HUES48 (cell line): Measurements from ENCODE around the gene RAE1.
A peak's percentile ranks its signal among the peaks of the same experiment; 100 is the strongest.

Source experiments
- H3K27ac ChIP-seq: one replicate; pipeline ENCODE4 v1.7.0; 2013; ENCODE audit warnings: low read depth, low read length, inconsistent platforms
- H3K27me3 ChIP-seq: 2 replicates; pipeline ENCODE4 v1.6.1; 2013; ENCODE audit warnings: mild to moderate bottlenecking, low read length; ENCODE audit not compliant: control insufficient read depth, insufficient read depth
- H3K36me3 ChIP-seq: 2 replicates; pipeline ENCODE4 v1.6.1; 2013; ENCODE audit warnings: low read length; ENCODE audit not compliant: control insufficient read depth, insufficient read depth
- H3K4me1 ChIP-seq: 2 replicates; pipeline ENCODE4 v1.6.1; 2013; ENCODE audit warnings: mild to moderate bottlenecking, low read length; ENCODE audit not compliant: control insufficient read depth, insufficient read depth
- H3K4me3 ChIP-seq: 2 replicates; pipeline ENCODE4 v1.5.1; 2013; ENCODE audit warnings: mild to moderate bottlenecking, low read depth, low read length
- H3K9ac ChIP-seq: 2 replicates; pipeline ENCODE4 v1.6.1; 2013; ENCODE audit warnings: mild to moderate bottlenecking, low read depth, low read length, moderate library complexity
- H3K9me3 ChIP-seq: 2 replicates; pipeline ENCODE4 v1.6.1; 2013; ENCODE audit warnings: low read length; ENCODE audit not compliant: control insufficient read depth, insufficient read depth

RAE1 gene

DNA sequence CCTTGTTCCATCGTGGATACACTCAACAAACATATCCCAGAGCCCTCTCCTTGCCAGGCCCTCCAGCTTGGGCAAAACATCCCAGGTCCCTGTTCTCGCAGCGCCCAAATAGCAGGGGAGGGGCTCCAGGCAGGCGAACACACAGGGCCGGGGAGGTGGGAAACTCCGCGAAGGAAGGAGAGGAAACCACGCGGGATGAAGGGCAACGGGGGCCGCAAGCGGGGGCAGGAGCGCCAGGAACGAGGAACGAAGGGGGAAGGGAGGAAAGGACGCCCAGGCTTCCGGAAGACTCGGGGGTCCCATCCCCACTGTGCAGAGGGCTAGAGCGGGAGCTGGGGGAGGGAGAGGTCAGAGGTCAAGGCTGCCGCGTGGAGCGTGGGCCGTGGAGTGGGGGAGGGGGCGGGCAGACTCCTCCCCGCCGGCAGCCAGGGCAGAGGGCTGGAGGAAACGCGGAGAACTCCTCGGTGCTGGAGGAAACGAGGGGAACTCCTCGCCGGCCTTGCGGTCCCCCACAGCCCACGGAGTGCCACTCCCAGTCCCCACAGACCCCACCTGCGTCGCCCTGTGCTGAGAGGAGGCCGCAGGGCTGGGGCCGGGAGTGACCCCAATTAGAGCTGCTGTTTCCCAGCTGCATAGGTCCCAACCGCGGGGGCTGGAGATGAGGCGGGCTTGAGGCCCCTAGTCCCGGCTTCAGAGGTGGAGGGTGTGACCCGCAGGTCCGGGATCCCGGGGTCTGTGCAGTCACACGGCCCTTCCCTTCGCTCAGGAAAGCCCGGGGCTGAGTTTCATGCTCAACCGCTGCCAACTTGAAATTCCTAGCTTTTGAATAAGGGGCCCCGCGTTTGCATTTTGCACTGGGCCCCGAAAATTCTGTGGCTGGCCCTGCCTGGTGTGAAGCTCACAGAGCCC, 38.9 kb downstream of the RAE1 start:
- peaks cover 31% of the 10 kb centered on the region for H3K4me1 ChIP-seq
- H3K9me3 ChIP-seq, result no peaks in the 10 kb centered on the region
- no peak overlapping the region for H3K27ac ChIP-seq
- H3K4me3 ChIP-seq, result peak overlapping the region; percentile 59; the same call in 1 of the 2 replicates
- H3K36me3 ChIP-seq, result peaks cover 20% of the 10 kb centered on the region
- H3K27me3 ChIP-seq, result no peaks in the 10 kb centered on the region
- peak overlapping the region; percentile 72 for H3K9ac ChIP-seq

DNA sequence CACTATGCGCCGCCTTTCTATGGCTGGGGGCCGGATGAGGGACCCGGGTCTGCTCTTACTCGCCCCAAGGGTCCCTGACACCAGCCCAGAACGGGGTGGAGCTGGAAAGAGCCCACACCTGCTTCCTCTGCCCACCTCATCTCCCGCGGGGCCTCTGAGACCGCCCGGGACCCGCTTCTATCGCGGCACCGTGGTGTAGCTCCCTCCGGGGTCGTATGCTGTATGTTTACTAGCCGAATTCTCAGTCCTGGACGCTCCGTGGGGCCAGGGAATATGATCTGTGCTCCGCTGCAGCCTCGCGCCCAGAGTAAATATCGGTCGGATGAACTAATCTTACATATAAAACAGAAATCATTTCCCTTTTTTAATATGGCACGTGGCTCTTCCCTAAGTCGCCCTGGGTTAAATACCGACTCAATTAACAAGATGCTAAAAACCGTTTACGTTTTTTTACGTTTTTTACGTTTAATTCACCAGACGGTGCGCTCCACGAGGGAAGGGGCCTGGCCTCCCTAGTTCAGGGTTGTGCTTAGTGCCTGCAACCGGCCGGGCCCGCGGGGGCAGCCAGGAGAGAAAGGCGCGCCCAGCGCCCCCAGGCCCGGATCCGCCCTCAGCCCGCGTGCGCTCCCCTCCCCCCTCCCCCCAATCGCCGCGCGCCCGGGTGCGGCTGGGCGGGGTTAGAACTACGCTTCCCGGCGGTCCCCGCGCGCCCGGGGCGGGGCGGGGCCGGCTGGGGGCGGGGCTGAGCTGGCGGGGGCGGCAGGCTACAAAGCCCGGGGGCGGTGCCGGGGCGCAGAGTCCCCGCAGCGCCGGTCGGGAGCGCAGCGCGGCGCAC, 39.8 kb downstream of the RAE1 start, which contains the start of gene RBM38:
TSS of gene RBM38 (plus strand) at position 793 of the 835 bp plus-strand sequence. CDS start 186 bp downstream, outside the sequence.
- peaks cover 27% of the 10 kb centered on the region for H3K36me3 ChIP-seq
- H3K27ac ChIP-seq, result peak within 1 kb of the TSS; percentile 35
- no peaks in the 10 kb centered on the region for H3K27me3 ChIP-seq
- peak within 1 kb of the TSS; percentile 72 for H3K9ac ChIP-seq
- no peaks in the 10 kb centered on the region for H3K9me3 ChIP-seq
- peaks cover 31% of the 10 kb centered on the region for H3K4me1 ChIP-seq
- peak within 1 kb of the TSS; percentile 86 for H3K4me3 ChIP-seq

DNA sequence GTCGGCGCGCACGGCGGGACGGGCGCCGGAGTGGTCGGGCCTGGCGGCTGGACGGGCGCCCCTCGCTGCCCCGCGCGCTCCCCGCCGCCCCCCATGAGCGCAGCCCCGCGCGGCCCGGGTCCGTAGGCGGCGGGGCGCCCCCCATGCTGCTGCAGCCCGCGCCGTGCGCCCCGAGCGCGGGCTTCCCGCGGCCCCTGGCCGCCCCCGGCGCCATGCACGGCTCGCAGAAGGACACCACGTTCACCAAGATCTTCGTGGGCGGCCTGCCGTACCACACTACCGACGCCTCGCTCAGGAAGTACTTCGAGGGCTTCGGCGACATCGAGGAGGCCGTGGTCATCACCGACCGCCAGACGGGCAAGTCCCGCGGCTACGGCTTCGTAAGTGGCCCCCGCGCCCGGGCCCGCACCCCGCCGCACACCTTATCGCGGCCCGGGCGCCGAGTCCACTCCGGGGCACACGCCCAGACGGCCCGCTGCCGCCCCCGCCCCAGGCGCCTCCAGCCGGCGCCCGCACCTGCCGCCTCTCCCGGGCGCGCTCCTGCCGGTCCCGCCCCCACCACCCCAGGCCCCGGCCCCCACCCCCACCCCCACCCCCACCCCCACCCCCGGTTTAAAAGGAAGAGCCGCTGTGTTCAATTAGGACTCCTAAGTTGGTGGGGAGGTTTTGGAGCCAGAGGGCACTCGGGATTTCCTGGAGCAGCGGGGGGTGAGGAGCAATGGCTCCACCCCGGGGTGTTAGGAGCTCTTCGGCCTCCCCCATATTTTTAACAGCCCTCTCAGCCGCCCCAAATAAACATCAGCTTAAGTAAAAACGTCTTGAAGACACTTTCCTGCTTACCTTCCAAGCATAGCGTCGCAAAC, 40.6 kb downstream of the RAE1 start:
- Histone ChIP-seq H3K4me1 (peaks cover 31% of the 10 kb centered on the region), H3K27me3 (no peaks in the 10 kb centered on the region), H3K36me3 (peaks cover 36% of the 10 kb centered on the region), H3K27ac (no peak overlapping the region), H3K9me3 (no peaks in the 10 kb centered on the region), H3K9ac (peak overlapping the region; percentile 72), H3K4me3 (peak overlapping the region; percentile 86)

DNA sequence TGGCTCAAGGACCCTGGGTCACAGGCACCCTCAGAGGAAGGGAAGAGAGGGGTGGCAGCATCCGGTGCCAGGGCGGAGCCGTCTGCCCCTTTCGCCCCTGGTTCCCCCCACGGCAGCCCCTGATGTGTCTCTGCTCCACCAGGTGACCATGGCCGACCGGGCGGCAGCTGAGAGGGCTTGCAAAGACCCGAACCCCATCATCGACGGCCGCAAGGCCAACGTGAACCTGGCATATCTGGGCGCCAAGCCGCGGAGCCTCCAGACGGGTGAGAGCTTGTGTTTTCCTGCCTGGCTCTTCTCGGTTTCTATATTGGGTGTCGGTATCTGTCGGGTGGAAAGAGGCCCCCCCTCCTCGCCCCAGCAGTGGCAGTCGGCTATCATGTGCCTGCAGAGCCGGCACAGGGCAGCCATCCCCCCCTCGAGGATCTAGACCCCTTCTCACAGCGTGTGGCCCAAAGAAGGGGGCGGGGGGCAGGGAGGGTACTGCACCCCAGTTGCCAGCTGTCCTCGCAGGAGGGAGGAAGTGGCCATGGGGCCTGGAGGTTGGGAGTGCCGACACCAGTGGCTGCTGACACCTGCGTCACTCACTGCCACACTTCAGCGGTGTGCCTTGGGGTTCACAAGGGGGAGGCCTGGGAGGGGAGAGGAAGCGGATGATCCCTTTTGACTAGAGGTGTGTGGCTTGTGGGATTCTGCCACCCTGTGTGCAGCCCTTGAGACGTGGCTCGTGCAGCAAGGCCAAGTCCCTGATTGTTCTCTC, 41.6 kb downstream of the RAE1 start:
- 0 out of 2 replicates have a peak overlapping the region, but pooled peaks have one; percentile 54 for H3K9ac ChIP-seq
- H3K4me3 ChIP-seq, result peak overlapping the region; percentile 76
- H3K27me3 ChIP-seq, result no peaks in the 10 kb centered on the region
- H3K9me3 ChIP-seq, result no peaks in the 10 kb centered on the region
- peaks cover 31% of the 10 kb centered on the region for H3K4me1 ChIP-seq
- H3K27ac ChIP-seq, result no peak overlapping the region
- peaks cover 46% of the 10 kb centered on the region for H3K36me3 ChIP-seq

DNA sequence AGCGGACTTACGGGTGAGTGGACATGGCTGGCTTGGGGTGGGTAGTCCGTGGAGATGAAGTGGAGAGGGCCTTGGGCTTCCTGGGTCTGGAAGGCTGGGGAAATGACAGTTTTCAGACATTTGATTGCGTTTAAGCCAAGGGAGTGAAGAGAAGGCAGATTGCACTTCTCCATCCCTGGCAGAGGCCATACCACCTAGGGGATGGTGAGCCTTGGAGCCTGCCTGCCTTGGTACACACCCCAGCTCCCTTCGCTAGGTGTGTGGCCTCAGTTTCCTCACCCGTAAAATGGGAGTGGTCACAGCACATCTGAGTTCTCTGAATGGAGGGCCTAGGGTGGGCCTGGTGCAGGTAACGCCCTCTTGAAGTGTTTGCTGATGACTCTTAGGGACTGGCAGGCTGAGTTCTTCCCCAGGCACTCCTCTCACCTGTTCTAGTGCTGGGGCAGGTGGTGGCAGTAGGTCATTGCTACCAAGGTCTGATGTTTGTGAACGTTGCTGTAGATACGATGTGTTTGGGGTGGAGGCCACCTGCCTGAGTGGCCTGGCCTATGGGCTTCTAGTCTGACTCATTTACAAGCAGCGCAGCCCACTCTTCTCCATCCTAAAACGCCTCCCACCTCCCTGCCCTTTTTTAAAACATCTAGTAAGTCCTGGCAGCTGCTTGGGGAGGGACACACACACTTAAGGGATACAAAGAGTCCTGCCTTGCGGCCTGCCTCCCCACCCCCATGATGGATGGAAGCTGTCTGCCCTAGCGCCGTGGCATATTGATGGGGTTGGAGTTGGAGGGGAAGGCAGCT, 42.5 kb downstream of the RAE1 start:
- H3K4me3 ChIP-seq, result no peak overlapping the region
- H3K9ac ChIP-seq, result no peak overlapping the region
- H3K36me3 ChIP-seq, result peaks cover 54% of the 10 kb centered on the region
- H3K27ac ChIP-seq, result no peak overlapping the region
- H3K27me3 ChIP-seq, result no peaks in the 10 kb centered on the region
- H3K9me3 ChIP-seq, result no peaks in the 10 kb centered on the region
- peaks cover 31% of the 10 kb centered on the region for H3K4me1 ChIP-seq

DNA sequence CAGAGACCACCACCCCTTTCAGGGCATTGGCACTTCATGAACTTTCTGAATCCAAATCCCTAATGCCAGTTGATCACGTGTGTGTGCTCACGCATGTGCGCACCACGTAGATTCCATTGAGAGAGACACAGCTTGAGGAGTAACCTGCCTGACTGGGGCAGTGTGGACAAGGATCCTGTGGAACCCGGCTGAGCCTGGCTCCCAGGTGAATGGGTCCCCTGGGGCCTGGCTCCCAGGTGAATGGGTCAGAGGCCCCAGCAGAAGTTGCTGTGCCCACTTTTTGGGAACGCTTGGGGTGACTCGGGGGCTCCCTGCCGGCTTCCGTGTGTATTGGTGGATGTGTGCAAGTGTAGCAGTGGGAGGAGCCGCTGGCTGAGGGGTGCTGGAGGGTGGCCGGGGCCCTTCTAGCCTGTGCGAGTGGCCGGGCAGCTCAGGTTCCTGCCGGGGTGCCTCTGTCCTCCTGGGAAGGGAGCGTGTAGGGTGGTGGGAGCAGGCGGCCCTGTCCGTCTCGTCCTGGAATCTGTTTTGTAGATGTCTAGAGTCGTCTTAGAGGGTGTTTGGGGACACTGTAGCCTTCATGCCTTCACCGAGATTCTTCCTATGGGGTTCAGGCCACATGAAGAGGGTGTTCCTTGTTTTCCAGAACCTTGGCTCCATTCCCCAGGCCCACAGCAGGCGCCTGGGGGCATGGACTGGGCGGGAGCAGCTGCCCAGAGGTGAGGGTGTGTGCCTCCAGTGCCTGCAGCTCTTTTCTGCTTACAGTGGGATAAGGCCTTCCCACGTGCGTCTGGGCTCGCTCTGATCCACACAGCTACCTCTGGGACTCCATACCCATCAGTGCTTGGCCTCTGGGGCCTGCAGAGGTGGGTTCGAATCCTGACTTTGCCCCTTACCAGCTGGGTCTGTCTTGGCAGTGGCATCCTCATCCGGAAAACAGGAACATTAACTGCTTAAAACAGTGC, 43.3 kb downstream of the RAE1 start:
- peaks cover 63% of the 10 kb centered on the region for H3K36me3 ChIP-seq

DNA sequence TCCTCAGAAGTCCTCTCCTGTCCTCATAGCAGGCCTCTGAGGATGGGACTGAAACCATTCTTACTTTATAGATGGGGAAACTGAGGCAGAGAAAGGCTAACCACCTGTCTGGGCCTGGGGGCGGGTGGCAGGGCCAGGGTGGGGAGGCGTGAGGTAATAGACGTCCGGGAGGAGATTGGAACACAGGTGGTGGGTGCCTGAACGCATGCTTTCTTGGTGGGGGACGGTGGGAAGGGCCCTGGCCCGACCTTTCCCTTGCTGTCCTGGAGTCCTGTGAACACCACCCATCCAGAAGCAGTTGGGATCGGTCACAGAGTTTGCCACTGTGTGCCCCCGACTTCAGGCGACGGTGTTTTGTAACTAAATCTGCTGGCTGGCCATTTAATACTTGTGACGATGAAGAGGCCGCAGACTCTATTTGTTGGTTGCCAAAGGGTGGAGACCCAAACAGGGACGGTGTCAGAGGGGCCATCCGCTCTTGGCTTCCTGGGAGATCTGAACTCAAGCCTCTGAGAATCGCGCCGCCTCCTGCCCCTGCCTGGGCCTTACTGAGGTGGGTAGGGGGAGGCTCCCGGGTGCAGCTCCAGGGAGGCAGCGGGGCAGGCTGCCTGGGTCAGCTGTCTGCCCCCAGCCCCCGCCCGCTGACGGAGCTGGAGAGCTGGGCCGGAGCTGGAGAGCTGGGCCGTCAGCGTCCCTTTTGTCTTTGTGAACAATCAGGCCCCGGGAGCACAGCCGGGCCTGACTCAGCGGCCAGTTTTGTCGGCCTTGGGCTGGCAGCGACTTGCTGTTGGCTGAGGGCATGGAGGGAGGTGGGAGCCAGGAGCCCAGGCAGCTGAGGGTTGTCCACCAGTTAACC, 44.3 kb downstream of the RAE1 start:
- peak overlapping the region; percentile 68 for H3K27ac ChIP-seq
- H3K4me3 ChIP-seq, result no peak overlapping the region
- peaks cover 22% of the 10 kb centered on the region for H3K4me1 ChIP-seq
- no peaks in the 10 kb centered on the region for H3K9me3 ChIP-seq
- no peak overlapping the region for H3K9ac ChIP-seq
- H3K36me3 ChIP-seq, result peaks cover 71% of the 10 kb centered on the region
- H3K27me3 ChIP-seq, result no peaks in the 10 kb centered on the region

More for the DNA sequence above, 43.3 kb downstream of the RAE1 start:
- no peak overlapping the region for H3K9ac ChIP-seq
- no peak overlapping the region for H3K4me3 ChIP-seq
- H3K27me3 ChIP-seq, result no peaks in the 10 kb centered on the region
- no peaks in the 10 kb centered on the region for H3K9me3 ChIP-seq
- peaks cover 31% of the 10 kb centered on the region for H3K4me1 ChIP-seq
- no peak overlapping the region for H3K27ac ChIP-seq

DNA sequence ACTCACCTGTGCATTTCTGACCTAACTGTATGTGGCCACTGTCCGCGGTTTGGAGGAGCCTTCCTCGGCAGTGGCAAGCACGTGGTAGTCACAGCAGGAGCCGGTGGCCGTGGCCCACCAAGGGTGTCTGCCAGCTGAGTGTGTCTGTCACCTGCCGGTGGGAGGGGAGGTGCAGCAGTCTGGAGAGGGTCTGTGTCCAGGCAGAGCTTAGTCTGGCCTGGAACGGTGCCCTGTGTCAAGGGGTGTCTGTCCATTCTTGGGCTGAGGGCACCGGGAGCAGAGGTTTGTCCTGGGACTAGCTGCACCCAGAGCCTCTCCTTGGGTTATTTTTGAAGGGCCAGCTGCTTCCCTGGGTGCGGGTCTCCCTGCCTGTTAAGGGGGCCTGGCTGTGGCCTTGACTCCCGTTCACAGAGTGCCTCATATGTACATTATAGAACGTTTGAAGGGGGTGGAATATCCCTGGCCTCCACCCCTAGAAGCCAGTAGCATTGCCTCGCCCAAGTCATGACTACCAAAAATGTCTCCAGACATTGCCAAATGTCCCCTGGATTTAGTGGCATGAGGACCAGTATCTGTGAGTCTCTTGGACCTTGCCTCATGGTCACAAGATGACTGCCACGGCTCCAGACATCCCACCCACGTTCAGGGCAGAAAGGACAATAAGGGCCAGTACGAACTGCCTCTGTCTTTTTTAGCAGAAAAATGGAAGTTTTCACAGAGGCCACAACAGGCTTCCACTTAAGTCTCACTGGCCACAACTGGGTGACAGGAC, 45.3 kb downstream of the RAE1 start:
- Histone ChIP-seq H3K4me3 (no peak overlapping the region), H3K27me3 (no peaks in the 10 kb centered on the region), H3K36me3 (peaks cover 82% of the 10 kb centered on the region), H3K4me1 (peaks cover 16% of the 10 kb centered on the region; the same call in 1 of the 2 replicates), H3K9me3 (no peaks in the 10 kb centered on the region), H3K9ac (no peak overlapping the region), H3K27ac (no peak overlapping the region)
